Mesenchymal stem cell (in vitro differentiated cells and primary cell): Measurements from ENCODE around the gene NDST4.
A peak's percentile ranks its signal among the peaks of the same experiment; 100 is the strongest.

Experiments
- DNase-seq: peaks from one replicate; pipeline ENCODE4 v3.0.0-alpha.2; 2013
- H2AFZ ChIP-seq: one replicate; pipeline ENCODE4 v1.6.1; 2013; ENCODE audit warnings: low read depth, mild to moderate bottlenecking, control low read depth, inconsistent platforms, low read length, moderate library complexity
- H2AK5ac ChIP-seq: 2 replicates; pipeline ENCODE4 v1.6.1; 2013; ENCODE audit warnings: low read length, moderate library complexity, mild to moderate bottlenecking, inconsistent platforms; ENCODE audit not compliant: severe bottlenecking
- H2BK120ac ChIP-seq: one replicate; pipeline ENCODE4 v1.6.1; 2013; ENCODE audit warnings: low read depth, mild to moderate bottlenecking, inconsistent platforms, low read length, moderate library complexity
- H2BK12ac ChIP-seq, 2 experiments: one replicate each; pipeline ENCODE4 v1.6.1; 2013; ENCODE audit warnings: inconsistent platforms in 2 of 2, low read length in 2 of 2, mild to moderate bottlenecking in 2 of 2, moderate library complexity in 2 of 2, control low read depth in 1 of 2
- H2BK15ac ChIP-seq: one replicate; pipeline ENCODE4 v1.6.1; 2013; ENCODE audit warnings: mild to moderate bottlenecking, low read depth, inconsistent platforms; ENCODE audit not compliant: poor library complexity, severe bottlenecking
- H2BK5ac ChIP-seq: 2 replicates; pipeline ENCODE4 v1.6.1; 2013; ENCODE audit warnings: low read depth, mild to moderate bottlenecking, low read length, control low read depth, inconsistent platforms; ENCODE audit not compliant: poor library complexity, severe bottlenecking
- H3K14ac ChIP-seq, 2 experiments: one replicate each; pipeline ENCODE4 v1.6.1; 2013; ENCODE audit warnings: inconsistent platforms in 2 of 2, low read length in 2 of 2, control low read depth in 1 of 2, mild to moderate bottlenecking in 1 of 2, moderate library complexity in 1 of 2
- H3K18ac ChIP-seq, 2 experiments: one replicate each; pipeline ENCODE4 v1.6.1; 2013; ENCODE audit warnings: inconsistent platforms in 2 of 2, low read length in 2 of 2, control low read depth in 1 of 2, low read depth in 1 of 2, mild to moderate bottlenecking in 1 of 2
- H3K23ac ChIP-seq, 2 experiments: one replicate each; pipeline ENCODE4 v1.6.1; 2013; ENCODE audit warnings: inconsistent platforms in 2 of 2, low read length in 2 of 2, mild to moderate bottlenecking in 2 of 2, moderate library complexity in 2 of 2, control low read depth in 1 of 2
- H3K27ac ChIP-seq: 2 replicates; pipeline ENCODE4 v1.5.1; 2013; ENCODE audit warnings: mild to moderate bottlenecking, moderate library complexity, low read length, control low read depth, inconsistent platforms; ENCODE audit not compliant: poor library complexity, severe bottlenecking
- H3K27me3 ChIP-seq, 2 experiments: 2 replicates each; pipeline versions ENCODE4 v1.6.1 to v1.7.0; 2013; ENCODE audit warnings: low read length in 2 of 2, mild to moderate bottlenecking in 2 of 2, moderate library complexity in 2 of 2, control low read depth in 1 of 2, inconsistent platforms in 1 of 2; ENCODE audit not compliant: control insufficient read depth in 1 of 2, insufficient read depth in 1 of 2
- H3K36me3 ChIP-seq, 2 experiments: 2 replicates each; pipeline versions ENCODE4 v1.6.1 to v1.7.0; 2013; ENCODE audit warnings: low read length in 2 of 2, control low read depth in 1 of 2, inconsistent platforms in 1 of 2, low read depth in 1 of 2, mild to moderate bottlenecking in 1 of 2; ENCODE audit not compliant: insufficient read depth in 2 of 2, control insufficient read depth in 1 of 2
- H3K4ac ChIP-seq, 2 experiments: one replicate each; pipeline ENCODE4 v1.6.1; 2013; ENCODE audit warnings: inconsistent platforms in 2 of 2, low read length in 2 of 2, mild to moderate bottlenecking in 2 of 2, moderate library complexity in 2 of 2, control low read depth in 1 of 2, low read depth in 1 of 2
- H3K4me1 ChIP-seq: 2 replicates; pipeline ENCODE4 v1.6.1; 2013; ENCODE audit warnings: low read depth, low read length, control low read depth; ENCODE audit not compliant: control insufficient read depth, insufficient read depth
- H3K4me2 ChIP-seq: 2 replicates; pipeline ENCODE4 v1.6.1; 2013; ENCODE audit warnings: low read length, mild to moderate bottlenecking, inconsistent platforms; ENCODE audit not compliant: poor library complexity, severe bottlenecking
- H3K4me3 ChIP-seq, 2 experiments: 2 replicates each; pipeline versions ENCODE4 v1.5.1 to v1.7.0; 2013; ENCODE audit warnings: low read length in 2 of 2, mild to moderate bottlenecking in 2 of 2, control low read depth in 1 of 2, low read depth in 1 of 2; ENCODE audit not compliant: insufficient read depth in 1 of 2
- H3K79me1 ChIP-seq: replicated peaks from 2 replicates; pipeline ENCODE4 v1.6.1; 2013; ENCODE audit warnings: mild to moderate bottlenecking, control low read depth, low read length, inconsistent platforms; ENCODE audit not compliant: poor library complexity, severe bottlenecking
- H3K9ac ChIP-seq: 2 replicates; pipeline ENCODE4 v1.7.0; 2013; ENCODE audit warnings: mild to moderate bottlenecking, low read length, moderate library complexity
- H3K9me3 ChIP-seq: 2 replicates; pipeline ENCODE4 v1.7.0; 2013; ENCODE audit warnings: mild to moderate bottlenecking, low read length; ENCODE audit not compliant: control insufficient read depth
- H4K8ac ChIP-seq: one replicate; pipeline ENCODE4 v1.6.1; 2013; ENCODE audit warnings: inconsistent platforms, mild to moderate bottlenecking, low read length, moderate library complexity
- H4K91ac ChIP-seq: one replicate; pipeline ENCODE4 v1.6.1; 2013; ENCODE audit warnings: mild to moderate bottlenecking, low read length, inconsistent platforms
- WGBS: methylation state at CpG from one replicate; pipeline ENCODE4 v1.1.7; 2013; ENCODE audit warnings: mixed read lengths; 5-methylcytosine and 5-hydroxymethylcytosine counted together

Gene NDST4

DNA sequence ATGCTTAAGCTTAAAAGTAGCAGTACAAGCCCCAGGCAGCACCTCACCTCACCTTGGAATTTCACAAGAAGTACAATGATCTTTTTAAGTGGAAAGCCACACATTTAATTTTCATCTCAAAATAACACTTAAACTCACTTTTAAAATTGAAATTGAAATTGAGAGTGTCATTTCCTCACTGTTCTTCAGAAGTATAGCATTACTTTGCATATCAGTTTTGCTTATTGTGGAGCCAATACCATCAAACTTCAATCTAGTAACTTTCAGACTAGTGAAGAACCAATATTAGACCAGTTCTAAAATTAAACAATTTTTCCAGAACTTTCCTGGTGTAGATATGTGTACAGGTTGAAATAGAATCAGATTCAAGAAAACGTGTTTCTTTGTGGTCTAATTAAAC is 242.4 kb downstream of the NDST4 start:
- Histone ChIP-seq H2BK120ac (no peak overlapping the region), H3K14ac (no peak overlapping the region), H2AFZ (no peak overlapping the region), H2BK12ac (no peak overlapping the region), H3K18ac (no peak overlapping the region), H3K79me1 (no peaks in the 10 kb centered on the region), H2BK5ac (no peak overlapping the region), H3K27me3 (no peaks in the 10 kb centered on the region), H3K23ac (no peak overlapping the region), H3K4me3 (no peak overlapping the region), H3K4me2 (no peak overlapping the region), H3K36me3 (no peaks in the 10 kb centered on the region), H3K4ac (no peak overlapping the region), H3K9ac (no peak overlapping the region), H3K27ac (no peak overlapping the region), H2BK15ac (no peak overlapping the region), H4K91ac (no peak overlapping the region), H2AK5ac (no peak overlapping the region), H3K9me3 (no peaks in the 10 kb centered on the region), H4K8ac (no peak overlapping the region), H3K4me1 (no peaks in the 10 kb centered on the region)
- WGBS, result no CpG with 5 or more reads among the region's 1 CpG
- no peak for DNase-seq

DNA sequence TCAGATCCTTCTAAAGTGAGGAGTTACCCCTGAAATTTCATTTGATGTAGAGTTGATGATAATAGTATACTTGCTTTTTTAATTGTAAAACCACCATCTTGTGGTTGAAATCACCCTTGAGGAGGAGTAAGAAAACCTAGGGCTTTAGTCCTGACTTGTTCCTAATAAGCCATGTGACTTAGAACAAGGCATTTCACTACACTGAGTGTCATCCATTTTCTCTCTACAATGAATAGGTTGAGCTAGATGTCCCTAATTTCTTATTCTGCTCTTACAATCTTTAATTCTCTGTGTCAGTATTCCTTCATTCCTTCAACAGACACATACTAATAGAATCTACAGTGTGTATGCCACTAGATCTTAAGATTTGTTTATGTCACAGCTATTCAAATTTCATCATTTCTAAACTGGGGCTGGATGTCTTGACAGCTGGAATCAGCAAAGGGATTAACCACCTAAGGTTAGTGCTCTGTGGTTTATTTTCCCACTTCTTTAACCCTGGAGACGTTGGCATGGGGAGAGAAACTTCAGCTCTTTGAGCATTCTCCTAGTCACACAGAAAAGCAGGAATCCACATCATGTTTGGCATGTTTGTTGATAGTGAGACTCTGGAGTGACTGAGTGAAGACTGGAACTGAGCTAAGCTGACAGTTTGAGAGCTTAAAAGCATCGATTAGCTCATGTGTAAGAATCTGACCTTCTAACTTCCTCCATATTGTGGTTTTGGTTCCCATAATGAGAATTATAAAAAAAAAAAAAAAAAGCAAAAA is 246.3 kb downstream of the NDST4 start:
- no peaks in the 10 kb centered on the region for H3K9me3 ChIP-seq
- H3K4me2 ChIP-seq, result no peak overlapping the region
- no peak overlapping the region for H2BK120ac ChIP-seq
- no peaks in the 10 kb centered on the region for H3K4me1 ChIP-seq
- no peak overlapping the region for H3K23ac ChIP-seq
- no peak overlapping the region for H3K14ac ChIP-seq
- no peak overlapping the region for H3K9ac ChIP-seq
- H2BK5ac ChIP-seq, result no peak overlapping the region
- H2BK15ac ChIP-seq, result no peak overlapping the region
- no peaks in the 10 kb centered on the region for H3K79me1 ChIP-seq
- DNase-seq, result peak; percentile 19
- no peaks in the 10 kb centered on the region for H3K36me3 ChIP-seq
- H2AFZ ChIP-seq, result no peak overlapping the region
- H3K4me3 ChIP-seq, result no peak overlapping the region
- no peak overlapping the region for H3K18ac ChIP-seq
- H3K27ac ChIP-seq, result no peak overlapping the region
- no peak overlapping the region for H4K8ac ChIP-seq
- 58% methylated on average over 2 of the region's 2 CpGs for WGBS
- no peak overlapping the region for H4K91ac ChIP-seq
- H3K4ac ChIP-seq, result no peak overlapping the region
- no peak overlapping the region for H2AK5ac ChIP-seq
- no peaks in the 10 kb centered on the region for H3K27me3 ChIP-seq
- H2BK12ac ChIP-seq, result no peak overlapping the region

DNA sequence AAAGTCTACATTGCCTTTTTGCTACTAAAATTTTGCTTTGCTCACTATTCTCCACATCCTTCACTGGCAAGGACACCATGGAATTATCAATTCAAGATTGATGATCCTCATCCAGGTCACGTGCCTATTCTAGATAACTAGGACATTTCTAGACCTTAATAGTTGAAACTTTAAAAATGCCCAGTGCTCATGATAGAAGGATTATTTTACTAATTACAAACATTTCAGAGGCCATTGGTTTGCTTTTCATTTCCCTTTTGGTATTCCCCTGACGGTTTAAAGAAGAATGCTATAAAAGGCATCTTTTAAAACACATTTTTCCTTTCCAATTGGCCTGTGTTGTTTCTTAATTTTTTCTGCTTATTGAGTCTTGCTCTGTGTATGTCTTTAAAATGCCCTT is 249.4 kb downstream of the NDST4 start:
- H3K79me1 ChIP-seq, result no peaks in the 10 kb centered on the region
- no peak overlapping the region for H2AFZ ChIP-seq
- no peak overlapping the region for H3K4ac ChIP-seq
- H3K23ac ChIP-seq, result no peak overlapping the region
- H2BK12ac ChIP-seq, result no peak overlapping the region
- no peak overlapping the region for H3K18ac ChIP-seq
- H3K4me1 ChIP-seq, result no peaks in the 10 kb centered on the region
- H3K9ac ChIP-seq, result no peak overlapping the region
- H2BK15ac ChIP-seq, result no peak overlapping the region
- H2AK5ac ChIP-seq, result no peak overlapping the region
- H4K91ac ChIP-seq, result no peak overlapping the region
- no peak overlapping the region for H3K27ac ChIP-seq
- H3K36me3 ChIP-seq, result no peaks in the 10 kb centered on the region
- no peaks in the 10 kb centered on the region for H3K9me3 ChIP-seq
- H4K8ac ChIP-seq, result no peak overlapping the region
- H2BK5ac ChIP-seq, result no peak overlapping the region
- no peak for DNase-seq
- no peaks in the 10 kb centered on the region for H3K27me3 ChIP-seq
- H3K4me2 ChIP-seq, result no peak overlapping the region
- 93% methylated on average over 2 of the region's 2 CpGs for whole genome bisulfite sequencing
- no peak overlapping the region for H2BK120ac ChIP-seq
- no peak overlapping the region for H3K14ac ChIP-seq
- no peak overlapping the region for H3K4me3 ChIP-seq

DNA sequence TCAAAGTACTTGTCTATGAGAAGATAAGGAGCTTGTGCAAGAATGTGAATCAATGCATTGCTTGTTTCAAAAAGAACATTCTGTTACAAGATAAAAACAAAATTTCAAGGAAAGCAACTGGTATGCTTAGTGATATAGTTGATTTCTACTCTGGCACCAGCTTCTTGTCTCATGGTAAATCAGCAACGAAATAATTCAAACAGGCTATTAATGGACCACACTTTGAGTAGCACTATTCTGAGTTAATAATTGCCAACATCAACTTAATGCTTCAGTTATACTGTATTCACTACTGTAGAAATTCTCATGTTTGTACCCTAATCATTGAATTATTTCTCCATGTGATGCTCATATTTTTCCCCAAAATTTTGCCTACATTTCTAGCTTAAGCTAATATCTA is 252.6 kb downstream of the NDST4 start:
- no peak overlapping the region for H3K4me3 ChIP-seq
- no peak overlapping the region for H2AFZ ChIP-seq
- H4K8ac ChIP-seq, result no peak overlapping the region

More for the DNA sequence above, 252.6 kb downstream of the NDST4 start:
- Histone ChIP-seq H2AK5ac (no peak overlapping the region), H3K79me1 (no peaks in the 10 kb centered on the region), H2BK120ac (no peak overlapping the region), H3K9ac (no peak overlapping the region), H3K4me2 (no peak overlapping the region), H3K36me3 (no peaks in the 10 kb centered on the region), H4K91ac (no peak overlapping the region), H3K23ac (no peak overlapping the region), H3K27me3 (no peaks in the 10 kb centered on the region), H3K18ac (no peak overlapping the region), H2BK5ac (no peak overlapping the region), H3K4me1 (no peaks in the 10 kb centered on the region), H2BK15ac (no peak overlapping the region), H3K9me3 (no peaks in the 10 kb centered on the region), H3K4ac (no peak overlapping the region), H3K14ac (no peak overlapping the region), H2BK12ac (no peak overlapping the region), H3K27ac (no peak overlapping the region)
- DNase-seq, result no peak
- 100% methylated on average over 1 of the region's 1 CpG for WGBS
